ENCODE data around the gene CTNNBL1.

- TF ChIP-seq EZH2 (IDR thresholded peaks at IDR 0.05; ENCODE audit: borderline replicate concordance) = no peak
- TF ChIP-seq CTCF (IDR thresholded peaks at IDR 0.05; ENCODE audit: poor library complexity) = no peak
- no peak for TF ChIP-seq EZH2phosphoT487 (IDR thresholded peaks at IDR 0.05; ENCODE audit: low read depth, severe bottlenecking, unreplicated experiment)
Measured at GRCh38 chr20:37918035-37918434, 224.2 kb downstream of the CTNNBL1 start.

All from hepatocyte (in vitro differentiated cells).